ENCODE results near the gene AHNAK.
A peak's percentile ranks its signal among the peaks of the same experiment; 100 is the strongest.
"Not testable (repeated sequence)": the region's sequence is repeated elsewhere in the genome, so short reads cannot be mapped to it uniquely, and the experiment has no call there.

AHNAK gene

GRCh38 chr11:62573006-62573591, 26.5 kb upstream of the AHNAK start:
- peak in 1 of 2 experiments; percentile 10 for DNase-seq

- no peak for DNase-seq
Observed at GRCh38 chr11:62572431-62572830, 25.8 kb upstream of the AHNAK start.

- not testable (repeated sequence) for DNase-seq
Observed at GRCh38 chr11:62571493-62571892, 24.9 kb upstream of the AHNAK start.

DNA sequence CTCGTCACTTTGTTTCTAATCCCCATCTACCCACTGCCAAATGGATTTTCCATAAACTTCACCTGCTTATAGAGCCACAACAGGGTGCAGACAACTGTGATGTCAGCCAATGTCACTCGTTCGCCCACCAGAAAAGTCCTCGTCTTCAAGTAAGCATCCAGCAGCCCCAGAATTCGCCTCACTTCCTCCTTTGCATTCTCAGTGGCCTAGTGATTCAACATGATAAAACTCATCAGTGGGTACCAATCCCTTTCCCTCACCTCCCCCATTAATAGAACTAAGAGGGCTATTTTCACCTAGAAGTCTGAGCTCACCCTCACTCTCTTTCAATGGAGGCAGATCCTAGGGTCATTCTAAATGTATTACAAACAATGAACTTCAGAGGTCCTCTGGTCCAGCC, 24.3 kb upstream of the AHNAK start:
- not testable (repeated sequence) for DNase-seq

- DNase-seq, result no peak
Observed at GRCh38 chr11:62569611-62570010, 23.0 kb upstream of the AHNAK start.

DNA sequence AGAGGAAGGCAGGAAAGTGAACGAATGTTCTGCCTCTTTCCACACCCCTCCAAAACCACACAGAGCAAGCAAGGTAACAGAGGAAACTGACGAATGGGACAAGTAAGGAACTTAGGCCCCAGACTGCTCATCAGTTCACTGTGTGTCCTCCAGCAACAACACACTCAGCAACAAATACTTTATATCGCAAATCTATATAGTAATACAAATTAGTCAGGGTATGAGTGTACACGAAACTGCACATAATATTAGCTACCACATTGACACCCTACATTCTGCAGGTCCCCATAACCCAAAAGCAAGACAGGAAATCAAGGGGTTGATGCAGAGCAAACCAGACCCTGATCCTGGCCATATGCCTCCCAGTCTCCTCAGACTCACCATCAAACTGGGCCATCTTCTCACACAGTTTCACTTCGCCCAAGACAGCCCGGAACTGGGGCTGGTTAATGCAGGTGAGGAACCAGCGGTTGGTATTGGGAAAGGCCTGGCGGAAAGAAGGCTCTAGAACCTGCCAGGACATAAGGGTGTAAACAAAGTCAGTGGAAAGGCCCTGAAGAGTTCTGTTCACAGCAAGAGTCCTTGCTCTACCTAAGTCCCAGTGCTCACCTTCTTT, 20.5 kb upstream of the AHNAK start:
- DNase-seq, result no peak

DNA sequence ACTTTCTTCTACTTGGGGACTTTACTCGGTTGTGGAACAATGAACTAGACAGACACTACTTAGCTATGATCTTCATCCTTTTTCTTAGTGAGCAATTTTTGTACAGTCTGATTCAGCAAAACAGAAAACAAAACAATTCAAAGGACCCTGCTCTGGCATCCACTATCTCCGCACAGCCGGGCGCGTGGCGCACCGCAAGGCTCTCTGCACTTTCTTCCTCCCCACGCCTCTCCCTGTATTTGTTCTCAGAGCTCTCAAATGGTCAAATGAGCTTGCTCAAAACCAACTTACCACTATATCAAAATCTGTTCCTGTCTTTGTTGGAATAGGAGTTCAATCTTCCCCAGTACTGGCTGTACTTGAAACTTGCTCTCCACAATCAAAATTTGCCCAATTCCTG, 19.6 kb upstream of the AHNAK start:
- no peak for DNase-seq

DNA sequence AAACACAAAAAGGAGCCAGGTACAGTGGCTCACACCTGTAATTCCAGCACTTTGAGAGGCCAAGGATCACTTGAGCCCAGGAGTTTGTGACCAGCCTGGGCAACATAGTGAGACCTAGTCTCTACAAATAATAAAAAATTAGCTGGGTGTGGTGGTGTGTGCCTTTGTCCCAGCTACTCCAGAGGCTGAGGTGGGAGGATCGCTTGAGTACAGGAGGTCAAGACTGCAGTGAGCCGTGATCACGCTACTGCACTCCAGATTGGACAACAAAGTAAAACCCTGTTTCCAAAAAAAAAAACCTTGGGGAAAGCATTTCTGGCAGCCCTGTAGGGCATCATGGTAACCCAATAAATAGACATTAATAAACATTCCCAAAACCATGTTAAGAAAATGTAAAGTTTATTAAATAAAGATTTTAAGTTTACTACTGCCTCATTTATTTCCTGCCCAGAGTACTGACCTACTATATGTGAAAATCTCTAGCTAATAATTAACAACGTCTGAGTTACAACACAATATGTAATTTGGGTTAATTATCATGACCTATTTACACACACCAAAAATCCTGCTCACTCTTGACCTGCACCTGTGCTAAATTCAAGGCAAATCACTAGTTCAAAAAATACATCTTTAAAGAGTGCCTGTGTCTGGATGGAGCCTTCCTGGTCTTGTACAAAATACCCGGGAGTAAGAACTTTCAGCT, 18.6 kb upstream of the AHNAK start:
- no peak for DNase-seq

DNA sequence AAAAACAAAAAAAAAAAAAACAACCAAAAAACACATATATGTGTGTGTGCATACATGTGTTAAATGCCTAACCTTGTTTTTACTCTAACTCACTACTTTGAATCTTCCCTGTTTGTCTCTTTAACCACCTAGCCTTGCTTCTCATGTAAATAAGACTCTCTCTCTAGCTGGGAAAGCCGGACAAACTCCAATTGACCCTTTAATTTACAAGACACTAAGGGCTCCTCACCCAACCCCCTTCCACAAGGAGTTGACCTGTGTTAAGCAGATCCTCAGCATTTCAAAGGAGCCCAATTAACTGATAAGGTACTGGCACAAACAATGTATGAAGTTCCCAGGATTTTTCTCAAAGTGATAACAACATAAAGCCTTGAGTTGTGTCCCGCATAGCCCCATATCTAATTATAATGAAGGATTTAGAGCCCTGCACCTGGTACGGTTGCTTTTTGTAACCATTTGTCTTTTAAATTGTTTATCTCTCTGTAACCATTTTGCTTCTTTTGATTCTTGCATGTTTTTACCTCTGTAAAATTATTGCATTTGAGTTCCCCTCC, 15.1 kb upstream of the AHNAK start:
- DNase-seq, result not testable (repeated sequence)

DNA sequence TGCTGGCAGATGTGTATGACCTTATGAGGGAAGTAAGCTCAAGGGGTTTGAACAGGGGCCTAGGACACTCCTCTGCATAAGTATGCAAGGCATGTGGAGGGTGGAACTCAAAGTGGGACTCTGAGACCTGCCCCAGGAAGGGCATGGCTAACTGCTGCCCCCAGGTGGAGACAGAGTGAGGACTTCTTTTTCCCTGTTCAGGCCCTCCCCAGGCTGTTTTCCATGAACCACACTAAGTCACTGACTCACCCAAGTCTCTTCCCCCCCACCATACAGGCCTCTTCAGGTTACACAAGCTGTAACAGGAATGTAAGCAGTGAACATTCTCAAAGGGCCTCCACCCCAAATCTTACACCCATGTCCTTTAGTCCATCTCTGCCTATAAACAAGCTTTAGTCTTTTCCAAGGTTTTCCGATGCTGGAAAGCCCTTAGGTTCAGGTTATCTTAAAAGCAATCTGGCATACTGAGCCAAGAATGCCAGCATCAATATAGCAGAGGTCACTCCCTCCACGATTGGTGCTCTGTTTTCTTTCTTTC, 14.0 kb upstream of the AHNAK start:
- DNase-seq, result peak; percentile 74 to 81

DNA sequence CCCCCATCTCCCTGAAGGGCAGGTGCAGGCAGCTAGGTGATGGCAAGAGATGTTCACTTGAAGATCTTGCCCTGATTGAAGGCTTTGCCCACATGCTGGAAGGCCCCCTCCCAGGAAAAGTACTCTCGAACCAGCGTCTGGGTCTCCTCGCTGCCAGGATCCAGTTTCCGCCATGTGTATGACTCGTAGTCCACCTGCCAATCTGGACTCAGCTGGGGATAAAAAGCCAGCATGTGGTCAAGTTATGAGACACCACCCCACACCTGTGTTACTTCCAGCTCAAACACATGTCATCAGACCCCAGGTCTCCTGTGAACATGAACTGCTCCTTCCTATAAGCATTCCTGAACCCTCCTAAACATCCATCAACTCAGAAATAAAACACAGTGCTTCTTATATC, 13.0 kb upstream of the AHNAK start:
- not testable (repeated sequence) for DNase-seq

- no peak for DNase-seq
Observed at GRCh38 chr11:62559204-62559603, 12.6 kb upstream of the AHNAK start.

DNA sequence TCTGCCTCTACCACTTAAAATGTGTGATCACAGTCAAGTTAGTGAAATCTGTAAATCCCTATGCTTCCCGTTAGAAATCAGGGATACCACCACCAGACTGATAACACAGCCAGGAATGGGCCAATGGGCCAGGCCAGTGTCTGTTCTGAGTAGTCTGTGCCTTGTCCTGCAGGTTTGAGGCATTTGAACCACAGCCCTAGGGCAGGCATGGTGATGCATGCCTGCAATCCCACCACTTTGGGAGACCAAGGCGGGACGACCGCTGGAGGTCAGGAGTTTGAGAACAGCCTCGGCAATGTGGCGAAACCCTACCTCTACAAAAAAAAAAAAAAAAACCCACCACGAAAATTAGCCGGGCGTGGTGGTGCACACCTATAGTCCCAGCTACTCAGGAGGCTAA, 12.1 kb upstream of the AHNAK start:
- DNase-seq, result no peak

DNA sequence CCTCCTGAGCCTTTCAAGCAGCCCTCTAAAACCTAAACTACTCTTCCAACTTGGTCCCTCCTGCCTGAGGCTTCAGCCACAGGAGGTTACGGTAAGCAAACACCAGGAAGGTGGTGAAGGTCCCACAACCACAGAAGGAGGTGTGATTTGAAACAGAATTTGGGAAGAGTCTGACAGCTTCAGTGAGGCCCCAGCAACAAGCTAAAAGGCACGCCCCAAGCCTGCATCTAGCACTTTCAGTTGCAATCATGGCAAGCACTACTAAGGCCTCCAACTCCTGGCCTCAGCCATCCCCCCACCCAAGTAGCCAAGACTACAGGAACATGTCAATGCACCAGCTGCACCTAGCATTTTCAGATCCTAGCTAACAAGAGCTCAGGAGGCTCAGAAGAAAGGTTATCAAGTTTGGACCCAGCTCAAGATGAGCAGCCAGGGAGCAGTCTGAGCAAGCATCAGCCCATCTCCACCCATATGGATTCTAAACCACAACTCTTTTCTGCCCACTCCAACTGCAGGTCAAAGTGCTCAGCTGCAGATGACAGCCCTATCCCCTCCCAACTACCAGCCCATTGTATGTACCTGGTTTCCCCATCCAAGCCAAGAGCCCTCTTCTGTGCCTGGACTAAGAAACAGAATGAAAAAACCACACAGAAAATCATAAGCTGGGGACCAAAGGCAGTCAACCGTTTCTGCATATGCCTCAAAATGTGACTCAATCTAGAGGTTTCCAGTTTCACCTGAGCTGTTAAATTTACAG, 10.4 kb upstream of the AHNAK start:
- no peak for DNase-seq

GRCh38 chr11:62556108-62556874, 9.7 kb upstream of the AHNAK start:
- peak; percentile 90 to 96 for DNase-seq

DNA sequence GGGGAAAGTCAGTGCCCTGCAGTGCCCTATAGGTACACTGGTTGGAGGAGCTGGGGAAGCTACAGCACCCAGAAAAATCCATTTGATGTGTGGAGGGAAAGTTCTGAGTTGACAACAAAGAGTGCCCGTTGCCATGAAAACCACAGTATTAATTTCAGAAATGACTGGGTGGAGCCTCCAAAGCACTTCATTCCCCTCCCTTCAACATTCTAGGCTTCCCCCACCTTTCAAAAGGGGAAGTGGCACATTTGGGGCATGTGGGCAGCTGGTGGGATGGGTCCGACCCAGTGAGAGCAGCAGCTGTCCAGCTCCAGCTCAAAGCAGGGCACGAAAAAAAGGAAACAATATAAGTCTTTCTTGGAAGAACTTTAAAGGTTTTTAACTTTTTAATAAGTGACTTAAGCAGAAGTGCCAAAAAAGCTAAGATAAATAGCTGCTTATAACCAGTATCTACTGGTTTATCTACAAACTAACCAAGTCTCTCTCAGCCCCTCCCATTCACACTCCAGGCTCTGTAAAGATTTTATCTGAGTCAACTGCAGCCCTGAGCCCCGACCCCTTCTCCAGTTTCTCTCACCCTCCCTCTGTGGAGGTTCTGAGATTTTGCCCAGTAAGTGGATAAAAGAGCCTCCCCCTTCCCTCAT, 9.0 kb upstream of the AHNAK start:
- DNase-seq, result peak; percentile 90 to 91

DNA sequence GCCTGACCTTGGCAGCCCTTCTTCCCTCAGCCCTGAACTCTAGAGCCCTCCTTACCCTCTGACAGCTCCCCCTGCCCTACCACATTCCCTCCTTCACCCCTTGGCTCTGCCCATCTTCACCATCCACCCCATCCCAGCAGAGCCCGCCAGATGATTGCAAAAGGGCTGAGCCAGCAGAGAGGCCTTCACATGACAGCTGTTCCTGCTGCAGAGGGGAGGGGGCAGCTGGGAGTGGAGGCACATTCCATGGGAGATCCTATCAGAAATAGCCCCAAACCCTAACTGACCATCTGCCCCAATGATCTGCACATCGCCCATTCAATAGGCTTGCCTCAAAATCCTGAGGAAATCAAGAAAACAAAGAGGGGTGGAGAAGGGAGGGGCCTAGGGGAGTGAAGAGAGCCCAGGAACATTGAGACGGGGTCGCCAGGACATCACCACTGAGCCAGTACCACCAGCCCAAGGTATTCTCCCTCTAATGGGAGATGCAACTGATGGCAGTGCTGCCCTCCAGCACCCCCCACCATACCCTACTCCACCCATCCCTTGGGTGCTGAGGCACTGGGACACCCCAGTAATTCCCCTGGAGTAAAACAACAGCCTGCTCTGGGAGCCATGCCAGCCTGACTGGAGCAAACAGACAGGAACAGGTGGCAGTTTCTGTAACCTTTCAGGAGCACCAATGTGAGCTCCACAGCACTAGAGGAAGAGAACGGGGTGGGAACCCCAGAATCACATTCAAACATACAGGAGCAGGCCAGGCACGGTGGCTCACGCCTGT, 8.0 kb upstream of the AHNAK start:
- DNase-seq, result no peak

DNA sequence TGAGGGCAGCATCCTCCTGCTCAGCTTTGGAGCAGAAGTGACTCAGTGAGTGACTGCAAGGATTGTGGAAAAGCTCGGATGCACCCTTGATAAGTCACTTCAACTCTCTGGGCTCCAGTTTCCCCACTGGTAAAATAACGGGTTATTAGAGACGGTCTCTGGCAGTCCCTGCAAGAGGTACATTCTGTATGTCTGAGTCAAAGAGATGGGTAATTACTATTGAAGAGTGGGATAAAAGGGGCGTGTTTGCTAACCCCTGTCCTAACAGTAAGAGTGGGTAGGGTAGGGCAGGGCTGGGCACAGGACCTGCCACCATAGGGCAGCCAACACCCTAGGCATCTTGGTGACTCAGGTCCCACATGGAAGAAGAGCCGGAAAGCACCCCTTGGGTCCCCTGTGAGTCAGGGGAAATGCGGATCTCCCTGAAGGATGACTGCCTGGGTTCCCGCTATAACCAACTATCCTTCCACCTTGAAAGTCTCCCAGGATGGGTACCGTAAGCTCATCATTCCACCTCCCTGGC, 7.3 kb upstream of the AHNAK start:
- DNase-seq, result no peak

GRCh38 chr11:62553080-62553838, 6.7 kb upstream of the AHNAK start:
- DNase-seq, result peak; percentile 77 to 84
